KG1 (cell line): ENCODE results near the gene LILRB3.
A peak's percentile ranks its signal among the peaks of the same experiment; 100 is the strongest.
"Not testable (repeated sequence)": the region's sequence is repeated elsewhere in the genome, so short reads cannot be mapped to it uniquely, and the experiment has no call there.

Experiments used
- DNase-seq: peaks from one replicate; lab custom pipeline; 2025; lab: John Stamatoyannopoulos, UW

The LILRB3 gene

GRCh38 chr19:54189735-54190502 is 32.9 kb downstream of the LILRB3 start:
- DNase-seq = peak; percentile 100

DNA sequence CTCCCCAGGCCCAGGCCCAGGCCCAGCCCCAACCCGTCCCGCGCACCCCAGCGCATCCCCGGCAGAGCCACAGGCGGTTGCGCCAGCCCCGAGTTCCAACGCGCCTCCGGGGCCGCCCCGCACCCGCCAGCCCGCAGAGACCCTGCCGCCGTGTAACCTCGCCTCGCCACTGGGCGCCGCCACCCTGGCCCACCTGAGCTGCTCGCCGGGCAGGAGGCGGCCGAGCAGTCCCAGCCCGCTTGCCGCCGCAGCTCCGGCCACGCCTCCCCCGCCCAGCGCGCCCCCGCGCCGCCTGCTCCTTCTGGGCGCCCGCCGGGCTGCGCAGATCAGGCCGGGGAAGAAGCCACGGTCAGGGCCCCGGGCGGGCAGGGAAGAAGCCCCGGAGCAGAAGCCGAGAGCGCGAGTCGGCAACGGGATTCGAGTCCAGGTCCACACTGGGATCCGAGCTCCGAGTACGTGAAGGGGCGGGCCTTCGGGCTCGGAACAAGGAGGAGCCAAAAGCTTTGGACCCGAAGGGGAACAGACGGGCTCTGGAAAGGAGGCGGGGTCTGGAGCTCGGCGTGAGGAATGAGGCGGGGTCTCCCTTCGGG is 33.6 kb downstream of the LILRB3 start, which contains the start of gene MBOAT7:
Gene MBOAT7 (minus strand): TSS at position 436 of the 590 bp plus-strand sequence. CDS start 1,072 bp downstream, outside the sequence.
- DNase-seq = no peak

- DNase-seq = peak; percentile 64
Observed at GRCh38 chr19:54188215-54188871, 34.5 kb downstream of the LILRB3 start.

- DNase-seq = no peak
Observed at GRCh38 chr19:54186934-54187381, 35.8 kb downstream of the LILRB3 start.

GRCh38 chr19:54186351-54186750 is 36.5 kb downstream of the LILRB3 start:
- DNase-seq = no peak

- no peak for DNase-seq
Observed at GRCh38 chr19:54183431-54183830, 39.4 kb downstream of the LILRB3 start.

- DNase-seq = not testable (repeated sequence)
Observed at GRCh38 chr19:54181894-54182293, 40.9 kb downstream of the LILRB3 start.

- DNase-seq = no peak
Observed at GRCh38 chr19:54180691-54181091, 42.1 kb downstream of the LILRB3 start.

DNA sequence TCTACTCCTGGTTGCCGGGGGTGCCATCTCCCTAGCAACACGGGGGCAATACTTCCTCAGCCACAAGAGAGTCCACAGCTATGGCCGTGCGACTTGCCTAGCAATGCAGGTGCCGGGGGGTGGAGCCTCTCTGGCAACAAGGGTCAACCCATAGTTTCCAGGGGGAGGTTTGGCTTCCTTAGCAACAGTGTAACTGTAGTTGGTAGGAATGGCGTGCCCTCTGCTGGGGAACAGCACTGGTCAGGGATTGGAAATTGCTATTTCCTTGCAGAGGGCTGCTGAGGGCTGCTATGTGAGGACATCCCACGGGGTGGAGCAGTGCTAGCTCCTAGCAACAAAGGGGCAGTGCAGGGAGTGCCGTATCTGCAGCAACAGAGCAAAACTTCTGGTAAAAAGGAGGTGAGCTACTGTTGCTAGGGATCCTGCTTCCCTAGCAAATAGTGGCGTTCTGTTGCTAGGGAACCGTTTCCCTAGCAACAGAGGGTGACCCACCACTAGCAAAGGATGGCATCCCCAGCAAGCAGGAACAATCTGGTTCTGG is 42.8 kb downstream of the LILRB3 start:
- no peak for DNase-seq

- DNase-seq = no peak
Observed at GRCh38 chr19:54179262-54179852, 43.5 kb downstream of the LILRB3 start.

DNA sequence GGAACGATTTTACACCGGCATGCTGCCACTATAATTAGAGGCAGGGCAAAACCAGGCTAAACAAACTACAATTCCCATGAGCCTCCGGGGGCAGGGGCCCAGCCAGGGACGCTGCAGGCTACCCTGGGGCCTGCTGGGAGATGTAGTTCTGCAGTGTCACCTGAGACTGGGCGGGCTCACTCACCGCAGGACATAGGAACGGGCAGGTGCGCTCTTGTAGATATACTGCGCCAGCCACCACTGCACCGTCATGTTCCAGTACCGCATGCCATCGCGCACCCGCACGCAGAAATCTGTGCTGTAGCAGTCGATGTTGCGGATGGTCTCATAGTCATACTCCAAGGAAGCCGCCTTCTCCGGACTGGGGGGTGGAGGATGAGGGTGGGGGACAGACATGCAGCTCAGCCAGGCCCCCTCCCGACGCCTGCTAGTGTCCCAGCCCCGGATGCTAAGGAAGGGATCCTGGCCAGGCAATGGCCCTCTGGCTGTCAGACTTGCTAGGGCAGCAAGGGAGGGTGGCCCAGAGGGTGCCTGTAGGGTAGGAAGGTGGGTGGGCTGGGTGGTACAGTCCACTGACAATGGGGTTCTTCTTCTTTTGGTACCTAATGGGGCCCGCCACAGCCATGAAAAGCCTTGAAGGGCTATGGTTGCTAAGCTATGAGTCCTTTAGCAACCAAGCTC is 44.1 kb downstream of the LILRB3 start:
- DNase-seq = no peak

- no peak for DNase-seq
Observed at GRCh38 chr19:54173951-54174834, 48.6 kb downstream of the LILRB3 start.

GRCh38 chr19:54173359-54173699 is 49.5 kb downstream of the LILRB3 start:
- no peak for DNase-seq

DNA sequence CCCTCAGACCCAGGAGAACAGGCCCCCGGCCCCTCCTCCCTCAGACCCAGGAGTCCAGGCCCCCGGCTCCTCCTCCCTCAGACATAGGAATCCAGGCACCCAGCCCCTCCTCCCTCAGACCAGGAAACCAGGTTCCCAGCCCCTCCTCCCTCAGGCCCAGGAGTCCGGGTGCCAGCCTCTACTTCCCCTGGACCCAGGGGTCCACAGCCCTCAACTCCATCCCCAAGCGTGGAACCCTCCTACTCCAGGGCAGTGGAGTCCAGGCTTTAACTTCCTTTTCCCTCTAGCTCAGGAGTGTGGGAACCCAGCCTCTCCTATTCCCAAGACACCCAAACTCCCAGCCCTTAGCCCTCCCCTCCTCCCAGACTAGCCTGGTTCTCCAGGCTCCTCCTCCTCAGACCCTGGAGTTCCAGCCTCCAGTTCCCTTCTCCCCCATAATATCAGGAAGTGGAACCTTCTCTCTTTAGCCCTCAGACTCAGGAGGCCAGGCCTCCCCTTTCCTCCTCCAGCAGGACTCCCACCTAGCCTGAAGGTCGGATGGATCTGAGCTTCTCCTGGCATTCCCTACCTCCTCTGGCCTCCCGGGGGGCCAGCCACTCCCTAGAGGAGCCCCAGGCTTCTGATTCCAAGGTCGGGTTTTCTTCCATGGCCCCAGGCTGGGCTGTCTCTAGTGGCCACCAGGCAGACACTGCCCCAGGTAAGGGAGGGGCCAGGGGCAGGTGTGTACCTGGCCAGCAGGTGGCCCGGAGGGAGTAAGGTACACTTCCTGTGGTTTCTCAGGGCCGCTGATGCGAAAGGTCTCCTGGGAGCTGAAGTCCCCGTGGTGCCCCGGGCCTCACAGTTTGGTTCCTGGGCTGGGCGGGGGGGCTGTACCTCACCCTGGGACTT is 50.1 kb downstream of the LILRB3 start, which contains the start of gene TMC4:
Gene TMC4 (minus strand): TSS at position 690 of the 888 bp plus-strand sequence. CDS start 43 bp downstream, at position 647.
- DNase-seq = no peak

GRCh38 chr19:54171736-54172431 is 50.9 kb downstream of the LILRB3 start:
- not testable (repeated sequence) for DNase-seq

DNA sequence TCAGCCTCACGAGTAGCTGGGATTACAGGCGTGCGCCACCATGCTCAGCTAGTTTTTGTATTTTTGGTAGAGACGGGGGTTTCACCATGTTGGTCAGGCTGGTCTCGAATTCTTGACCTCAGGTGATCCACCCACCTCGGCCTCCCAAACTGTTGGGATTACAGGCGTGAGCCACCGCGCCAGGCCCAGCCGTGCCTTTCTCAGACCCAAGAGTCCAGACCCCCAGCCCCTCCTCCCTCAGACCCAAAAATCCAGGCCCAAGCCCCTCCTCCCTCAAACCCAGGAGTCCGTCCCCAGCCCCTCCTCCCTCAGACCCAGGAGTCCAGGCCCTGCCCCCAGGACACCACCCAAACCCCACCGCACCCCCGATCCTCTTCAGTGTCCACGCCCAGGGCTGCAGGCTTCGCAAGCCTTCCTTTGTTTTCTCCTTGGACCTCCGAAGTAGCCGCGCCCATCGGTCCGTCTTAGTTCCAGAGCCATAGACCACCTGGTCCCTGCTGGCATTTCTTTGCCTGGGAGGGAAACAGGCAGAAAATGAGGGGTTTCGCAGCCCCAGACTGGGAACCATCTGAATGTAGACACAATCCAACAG is 53.6 kb downstream of the LILRB3 start:
- no peak for DNase-seq

GRCh38 chr19:54168174-54168917 is 54.5 kb downstream of the LILRB3 start:
- peak; percentile 89 for DNase-seq
